Hematopoietic multipotent progenitor cell treated with erythropoietin and hydrocortisone succinate and interleukin-3 and kit ligand, for 6 days (in vitro differentiated cells): Measurements from ENCODE around the gene ETFDH.

ENCODE experiments used
- DNase-seq: peaks from one replicate; pipeline ENCODE4 v3.0.0-alpha.2; 2015

ETFDH gene

GRCh38 chr4:158756588-158756987 lies 84.5 kb downstream of the ETFDH start:
- DNase-seq = no peak

- no peak for DNase-seq
These were observed 86.0 kb downstream of the ETFDH start for GRCh38 chr4:158758142-158758541.

- no peak for DNase-seq
These were observed 86.6 kb downstream of the ETFDH start for GRCh38 chr4:158758703-158759102.
